Colon (tissue), 2 donors: ENCODE measurements around the gene GPR25.

Experiments used
- FAIRE-seq: peaks from 2 replicates; lab custom pipeline; 2012; peaks lifted over from hg19 to GRCh38; lab: Jason Lieb, UNC
- donor health status: control.
- donor health status: control.

The GPR25 gene

GRCh38 chr1:200873116-200873670 is 412 bp downstream of the GPR25 start:
- FAIRE-seq = no peak

DNA sequence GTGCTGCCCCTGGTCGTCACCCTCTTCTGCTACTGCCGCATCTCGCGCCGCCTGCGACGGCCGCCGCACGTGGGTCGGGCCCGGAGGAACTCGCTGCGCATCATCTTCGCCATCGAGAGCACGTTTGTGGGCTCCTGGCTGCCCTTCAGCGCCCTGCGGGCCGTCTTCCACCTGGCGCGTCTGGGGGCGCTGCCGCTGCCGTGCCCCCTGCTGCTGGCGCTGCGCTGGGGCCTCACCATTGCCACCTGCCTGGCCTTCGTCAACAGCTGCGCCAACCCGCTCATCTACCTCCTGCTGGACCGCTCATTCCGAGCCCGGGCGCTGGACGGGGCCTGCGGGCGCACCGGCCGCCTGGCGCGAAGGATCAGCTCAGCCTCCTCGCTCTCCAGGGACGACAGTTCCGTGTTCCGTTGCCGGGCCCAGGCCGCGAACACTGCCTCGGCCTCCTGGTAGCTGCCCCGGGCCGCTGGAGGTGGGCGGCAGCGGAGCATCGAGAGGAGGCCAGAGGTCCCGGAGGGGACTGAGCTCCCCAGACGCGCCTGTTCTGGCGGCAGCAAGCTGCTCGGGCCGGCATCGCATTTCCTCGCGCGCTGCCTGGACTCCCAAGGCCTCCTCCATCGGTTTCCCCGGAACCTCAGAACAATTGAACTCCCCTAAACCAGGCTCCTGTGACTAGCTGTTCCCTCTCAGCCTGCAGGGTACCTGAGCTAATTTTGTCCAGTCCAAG is 1.1 kb downstream of the GPR25 start:
- FAIRE-seq = no peak

DNA sequence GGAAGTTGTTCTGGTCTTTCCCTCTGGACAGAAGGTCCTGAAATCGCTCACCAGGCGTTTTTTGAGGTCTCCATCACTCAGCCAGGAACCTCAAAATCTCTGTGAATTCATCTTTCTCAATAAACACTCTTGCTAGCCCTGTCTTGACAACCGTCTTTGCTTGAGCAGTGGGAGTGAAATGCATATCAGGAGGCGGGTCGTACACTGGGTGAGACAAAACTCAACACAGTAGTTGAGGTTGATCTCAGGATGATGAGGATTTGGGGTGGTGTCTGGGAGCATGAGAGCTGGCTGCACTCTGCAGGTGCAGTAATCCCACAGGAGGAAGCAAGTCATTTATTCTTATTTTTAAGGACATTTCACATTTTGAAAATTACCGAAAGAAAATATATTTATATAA is 1.9 kb downstream of the GPR25 start:
- no peak for FAIRE-seq

DNA sequence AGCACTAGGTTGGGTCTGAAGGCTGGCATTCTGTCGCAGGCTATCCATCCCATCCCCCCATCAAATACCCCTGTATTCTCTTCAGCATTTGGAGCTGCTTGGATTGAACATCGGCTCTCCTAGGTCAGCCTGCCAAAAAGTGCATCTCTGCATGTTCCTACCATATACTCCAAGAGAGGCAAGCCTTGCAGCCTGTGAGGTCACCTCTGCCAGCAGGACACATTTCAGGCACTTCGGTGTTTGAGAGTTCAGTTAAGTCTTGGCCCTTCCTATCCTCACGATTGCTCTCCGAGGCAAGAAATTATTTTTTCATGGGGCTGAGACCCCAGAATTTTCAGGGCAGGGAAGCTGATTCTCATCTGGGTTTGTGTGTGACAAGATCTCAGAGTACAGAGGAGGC is 2.6 kb downstream of the GPR25 start:
- no peak for FAIRE-seq

DNA sequence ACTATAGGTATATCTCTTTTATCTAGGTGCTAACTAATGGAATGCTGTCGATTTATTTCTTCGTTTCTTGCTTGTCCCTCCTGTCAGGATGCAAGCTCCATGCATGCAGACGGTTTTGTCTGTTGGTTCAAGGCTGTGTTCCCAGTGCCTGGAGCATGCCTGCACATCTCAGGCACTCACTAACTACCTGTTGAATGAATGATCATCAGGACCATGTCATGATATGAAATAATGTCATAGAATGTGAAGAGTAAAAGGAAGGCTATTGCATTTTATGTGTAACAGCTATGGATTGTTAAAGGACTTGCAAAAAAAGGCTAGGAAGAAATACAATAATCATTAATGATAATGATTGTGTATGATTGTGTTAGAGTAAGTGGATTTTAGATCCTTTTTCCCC is 4.2 kb downstream of the GPR25 start:
- no peak for FAIRE-seq

DNA sequence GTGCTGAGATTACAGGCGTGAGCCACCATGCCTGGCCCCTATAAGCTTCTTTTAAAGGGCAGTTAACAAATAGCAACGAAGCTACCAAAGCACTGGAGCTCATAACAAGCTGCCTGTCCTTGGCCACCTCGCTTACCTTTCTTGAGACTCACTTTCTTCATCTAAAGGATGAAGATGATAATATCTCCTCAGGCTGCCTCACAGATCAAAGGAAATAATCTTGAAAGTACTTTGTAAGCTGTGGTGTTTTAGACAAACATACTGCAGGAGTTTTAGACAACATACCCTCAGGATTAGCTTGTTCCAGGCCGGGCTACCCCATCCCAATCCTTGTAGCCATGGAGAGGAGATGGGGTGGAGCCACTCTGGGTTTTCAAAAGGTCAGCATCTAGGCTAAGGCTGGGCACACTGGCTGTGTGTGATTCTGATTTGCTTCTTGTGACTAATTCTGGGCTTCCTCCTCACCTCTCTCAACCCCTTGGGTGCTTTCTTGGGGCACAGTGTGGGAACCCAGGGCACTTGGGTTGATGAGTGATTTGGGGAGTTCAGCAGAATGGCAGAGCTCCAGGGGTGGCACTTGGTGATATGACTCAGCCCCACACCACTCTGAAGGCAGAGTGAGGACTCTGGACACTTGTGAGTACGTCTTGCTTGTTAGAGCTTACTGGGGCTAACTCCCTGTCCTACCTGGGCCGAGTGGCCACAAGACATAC is 5.2 kb downstream of the GPR25 start:
- no peak for FAIRE-seq

DNA sequence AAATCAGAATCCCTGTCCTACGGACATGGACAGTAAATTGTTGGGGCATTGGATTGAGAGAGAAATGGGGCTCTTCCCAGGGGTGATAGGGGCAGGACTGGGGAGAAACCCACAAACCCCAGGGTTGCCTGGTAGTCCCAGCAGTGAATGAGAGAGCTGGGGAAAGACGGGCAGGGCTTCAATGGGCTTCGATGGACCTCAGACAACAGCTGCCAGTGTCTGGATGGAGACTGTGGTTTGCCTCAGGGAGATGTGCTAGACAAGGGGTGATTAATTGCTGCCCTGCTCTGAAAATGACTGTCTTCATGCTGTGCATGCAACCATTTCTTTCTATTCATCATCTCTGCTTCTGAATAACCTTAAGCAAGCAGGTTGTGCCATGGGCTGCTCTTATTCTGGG is 7.4 kb downstream of the GPR25 start:
- no peak for FAIRE-seq

GRCh38 chr1:200883118-200883517 is 10.3 kb downstream of the GPR25 start:
- no peak for FAIRE-seq

GRCh38 chr1:200885623-200886402 is 13.0 kb downstream of the GPR25 start:
- no peak for FAIRE-seq

DNA sequence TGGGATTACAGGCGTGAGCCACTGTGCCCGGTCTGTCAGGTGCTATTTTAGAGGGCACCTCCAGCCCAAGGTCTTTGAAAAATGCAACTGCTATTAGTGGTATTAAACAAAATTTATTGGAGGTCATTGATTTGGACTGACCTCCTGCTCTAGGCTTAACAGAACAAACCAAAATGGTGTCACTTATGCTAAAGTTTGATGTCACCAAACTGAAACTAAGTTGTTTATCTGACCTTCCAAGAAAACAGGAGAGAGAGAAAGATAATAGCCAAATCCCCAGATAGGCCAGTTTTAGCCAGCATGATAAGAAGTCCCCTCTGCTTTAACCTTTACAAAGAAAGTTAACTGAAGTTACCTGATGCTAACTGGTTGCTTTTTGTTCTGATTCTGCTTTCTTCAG is 13.8 kb downstream of the GPR25 start:
- FAIRE-seq = no peak

DNA sequence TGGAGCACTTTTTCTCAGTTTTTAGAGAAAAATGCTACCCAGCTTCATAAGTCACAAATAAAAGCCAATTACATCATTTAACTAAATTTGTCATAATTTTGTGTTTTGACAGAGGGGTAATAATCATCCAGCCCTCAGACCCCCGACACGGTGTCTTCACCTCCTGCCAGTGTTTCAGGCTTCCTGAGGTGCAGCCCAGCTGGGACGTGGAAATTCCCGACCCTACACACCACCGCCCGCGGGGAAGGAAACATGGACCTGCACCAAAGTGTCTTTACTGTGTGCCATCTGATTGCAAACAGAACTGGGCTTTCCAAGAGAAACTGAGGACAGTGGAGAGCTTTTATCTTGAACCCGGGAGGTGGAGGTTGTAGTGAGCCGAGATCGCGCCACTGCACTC is 14.3 kb downstream of the GPR25 start:
- FAIRE-seq = no peak

GRCh38 chr1:200887772-200888348 is 15.1 kb downstream of the GPR25 start:
- FAIRE-seq = no peak

DNA sequence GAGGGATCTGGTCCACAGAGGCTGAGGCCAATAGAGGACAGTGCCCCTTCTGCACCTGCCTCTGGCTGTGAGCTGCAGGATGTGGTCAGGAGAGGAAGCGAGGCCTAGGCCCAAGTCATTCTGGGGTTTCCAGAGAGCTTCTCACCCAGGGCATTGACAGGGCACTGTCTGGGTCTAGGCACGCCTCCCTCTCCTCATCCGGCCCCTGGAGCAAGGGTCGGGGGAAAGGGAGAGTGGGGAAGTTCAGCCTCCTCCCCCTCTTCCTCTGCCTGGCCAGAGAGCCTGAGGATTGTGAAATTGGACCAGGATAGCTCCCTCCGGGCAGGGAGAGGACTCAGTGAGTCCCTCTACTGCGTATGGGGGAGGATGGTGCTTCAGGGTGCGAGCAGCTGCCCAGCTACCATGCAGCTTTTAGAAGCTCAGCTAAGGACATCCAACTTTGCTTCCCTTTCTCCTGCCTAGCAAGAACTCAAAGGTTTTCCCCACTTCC is 15.6 kb downstream of the GPR25 start:
- FAIRE-seq = no peak

- no peak for FAIRE-seq
These were observed 16.8 kb downstream of the GPR25 start for GRCh38 chr1:200889571-200889970.

DNA sequence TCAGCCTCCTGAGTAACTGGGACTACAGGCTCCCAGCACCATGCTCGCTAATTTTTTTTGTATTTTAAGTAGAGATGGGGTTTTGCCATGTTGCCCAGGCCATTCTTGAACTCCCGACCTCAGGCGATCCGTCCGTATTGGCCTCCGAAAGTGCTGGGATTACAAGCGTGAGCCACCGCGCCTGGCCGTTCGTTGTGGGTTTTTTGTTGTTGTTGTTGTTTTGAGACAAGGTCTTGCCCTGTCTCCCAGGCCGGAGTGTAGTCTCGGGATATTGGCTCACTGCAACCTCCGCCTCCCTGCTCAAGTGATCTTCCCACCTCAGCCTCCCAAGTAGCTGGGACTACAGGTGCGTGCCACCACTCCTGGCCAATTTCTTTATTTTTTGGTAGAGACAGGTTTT is 17.2 kb downstream of the GPR25 start:
- FAIRE-seq = no peak

GRCh38 chr1:200890818-200891773 is 18.3 kb downstream of the GPR25 start:
- FAIRE-seq = no peak

GRCh38 chr1:200891774-200892157 is 19.0 kb downstream of the GPR25 start:
- FAIRE-seq = no peak

DNA sequence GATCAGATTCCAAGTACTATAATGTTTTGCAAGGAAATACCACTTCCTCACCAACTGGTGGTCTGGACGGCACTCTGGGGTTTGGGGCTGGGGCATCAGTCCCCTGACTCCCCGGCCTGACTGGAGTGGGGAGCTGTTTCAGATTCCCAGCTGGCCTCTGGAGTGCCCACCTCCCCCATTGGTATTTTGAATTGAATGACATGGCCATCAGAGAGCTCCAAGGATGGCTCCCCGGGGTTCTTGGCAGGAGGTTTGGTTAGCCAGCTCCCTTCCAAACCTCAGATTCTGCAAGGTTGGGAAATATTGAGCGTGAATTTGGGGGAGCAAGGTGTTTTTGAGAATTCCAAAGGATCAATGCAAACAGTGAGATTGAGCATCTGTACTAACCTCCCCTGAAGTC is 19.8 kb downstream of the GPR25 start:
- no peak for FAIRE-seq

- FAIRE-seq = no peak
These were observed 20.2 kb downstream of the GPR25 start for GRCh38 chr1:200892958-200893357.

GRCh38 chr1:200893411-200893901 is 20.7 kb downstream of the GPR25 start:
- FAIRE-seq = no peak
